Inferior parietal cortex (tissue), 1 donor: ENCODE measurements around the gene SELENOM.

Source experiments
- DNase-seq: peaks from one replicate; pipeline ENCODE4 v3.0.0-alpha.2; 2016; ENCODE audit errors: extremely low spot score

The SELENOM gene

GRCh38 chr22:31107178-31107893, at the start of gene SELENOM:
Gene SELENOM (minus strand): TSS chr22:31107568. CDS start chr22:31107505, 63 bp downstream.
- DNase-seq = peak; percentile 92

GRCh38 chr22:31155422-31155821, 48.1 kb upstream of the SELENOM start:
- DNase-seq = no peak

- DNase-seq = no peak
Measured at GRCh38 chr22:31154975-31155374, 47.6 kb upstream of the SELENOM start.

- no peak for DNase-seq
Measured at GRCh38 chr22:31153357-31153756, 46.0 kb upstream of the SELENOM start.

GRCh38 chr22:31151872-31152271, 44.5 kb upstream of the SELENOM start:
- DNase-seq = no peak

GRCh38 chr22:31150615-31151014, 43.2 kb upstream of the SELENOM start:
- no peak for DNase-seq

GRCh38 chr22:31148953-31149627, 41.7 kb upstream of the SELENOM start:
- peak; percentile 74 for DNase-seq

GRCh38 chr22:31148488-31148887, 41.1 kb upstream of the SELENOM start:
- DNase-seq = no peak

- no peak for DNase-seq
Measured at GRCh38 chr22:31144223-31144622, 36.9 kb upstream of the SELENOM start.

GRCh38 chr22:31143537-31143936, 36.2 kb upstream of the SELENOM start:
- no peak for DNase-seq

- no peak for DNase-seq
Measured at GRCh38 chr22:31143038-31143437, 35.7 kb upstream of the SELENOM start.

GRCh38 chr22:31142285-31142684, 34.9 kb upstream of the SELENOM start:
- DNase-seq = no peak

- DNase-seq = no peak
Measured at GRCh38 chr22:31141551-31141950, 34.2 kb upstream of the SELENOM start.

- no peak for DNase-seq
Measured at GRCh38 chr22:31140746-31141145, 33.4 kb upstream of the SELENOM start.

- no peak for DNase-seq
Measured at GRCh38 chr22:31139866-31140716, 32.7 kb upstream of the SELENOM start, which contains the start of gene PLA2G3. Gene PLA2G3 (minus strand): TSS chr22:31140508. CDS start chr22:31140354, 154 bp downstream.

- DNase-seq = no peak
Measured at GRCh38 chr22:31139066-31139465, 31.7 kb upstream of the SELENOM start.

GRCh38 chr22:31138126-31138525, 30.8 kb upstream of the SELENOM start:
- DNase-seq = no peak

- DNase-seq = no peak
Measured at GRCh38 chr22:31137721-31138120, 30.4 kb upstream of the SELENOM start.

GRCh38 chr22:31136711-31137110, 29.3 kb upstream of the SELENOM start:
- DNase-seq = no peak

- no peak for DNase-seq
Measured at GRCh38 chr22:31136155-31136554, 28.8 kb upstream of the SELENOM start.

- no peak for DNase-seq
Measured at GRCh38 chr22:31135706-31136105, 28.3 kb upstream of the SELENOM start.

GRCh38 chr22:31134688-31135087, 27.3 kb upstream of the SELENOM start:
- no peak for DNase-seq
